ENCODE data around the gene KCNMB1.

DNA sequence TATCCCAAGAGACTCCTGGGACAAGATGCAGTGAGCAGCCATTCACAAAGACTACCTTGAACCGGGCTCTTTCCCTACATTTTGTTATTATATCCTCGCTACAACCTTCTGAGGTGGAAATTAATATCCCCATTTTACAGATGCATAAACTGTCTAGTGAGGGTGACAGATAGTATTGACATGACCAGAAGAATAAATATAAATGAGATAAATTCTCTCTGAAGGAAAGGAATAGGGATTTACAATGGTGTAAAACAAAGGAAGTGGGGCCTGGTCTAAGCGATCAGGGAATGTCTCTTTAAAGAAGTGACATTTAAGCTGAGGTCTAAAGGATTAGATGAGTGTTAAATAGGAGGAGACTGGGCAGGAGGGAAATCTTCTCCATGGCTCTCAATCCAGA, 43.5 kb upstream of the KCNMB1 start:
- TF ChIP-seq, protein P1, sequence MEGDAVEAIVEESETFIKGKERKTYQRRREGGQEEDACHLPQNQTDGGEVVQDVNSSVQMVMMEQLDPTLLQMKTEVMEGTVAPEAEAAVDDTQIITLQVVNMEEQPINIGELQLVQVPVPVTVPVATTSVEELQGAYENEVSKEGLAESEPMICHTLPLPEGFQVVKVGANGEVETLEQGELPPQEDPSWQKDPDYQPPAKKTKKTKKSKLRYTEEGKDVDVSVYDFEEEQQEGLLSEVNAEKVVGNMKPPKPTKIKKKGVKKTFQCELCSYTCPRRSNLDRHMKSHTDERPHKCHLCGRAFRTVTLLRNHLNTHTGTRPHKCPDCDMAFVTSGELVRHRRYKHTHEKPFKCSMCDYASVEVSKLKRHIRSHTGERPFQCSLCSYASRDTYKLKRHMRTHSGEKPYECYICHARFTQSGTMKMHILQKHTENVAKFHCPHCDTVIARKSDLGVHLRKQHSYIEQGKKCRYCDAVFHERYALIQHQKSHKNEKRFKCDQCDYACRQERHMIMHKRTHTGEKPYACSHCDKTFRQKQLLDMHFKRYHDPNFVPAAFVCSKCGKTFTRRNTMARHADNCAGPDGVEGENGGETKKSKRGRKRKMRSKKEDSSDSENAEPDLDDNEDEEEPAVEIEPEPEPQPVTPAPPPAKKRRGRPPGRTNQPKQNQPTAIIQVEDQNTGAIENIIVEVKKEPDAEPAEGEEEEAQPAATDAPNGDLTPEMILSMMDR (IDR thresholded peaks at IDR 0.05) = no peak
- TF ChIP-seq POLR2A (IDR thresholded peaks at IDR 0.05) = no peak

Data from thyroid gland (tissue), 4 donors.